ENCODE data around the gene CHST5.

DNA sequence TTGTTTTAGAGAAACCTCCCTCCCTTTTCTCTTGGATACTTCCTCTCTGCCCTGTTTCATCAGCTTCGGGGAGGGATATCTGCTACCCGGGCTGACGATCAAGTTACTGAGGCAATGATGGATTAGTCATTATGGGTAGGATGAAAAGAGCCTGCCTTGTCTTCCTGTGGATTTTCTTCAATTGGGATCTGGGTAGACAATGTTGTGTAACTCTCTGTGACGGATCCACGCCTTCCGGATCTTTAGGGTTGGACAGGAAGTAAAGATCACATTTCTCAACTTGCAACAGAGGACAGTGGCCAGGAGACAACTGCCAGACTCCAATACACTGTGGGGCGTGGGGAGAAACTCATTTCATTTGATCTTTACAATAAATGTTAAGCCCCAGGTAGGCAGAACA lies 29.3 kb downstream of the CHST5 start:
- TF ChIP-seq GATA2 (IDR thresholded peaks at IDR 0.05; ENCODE audit: low read depth, low read length) (no peak), GATA3 (IDR thresholded peaks at IDR 0.05; ENCODE audit: low read depth, low read length) (no peak)
